GM12878 (cell line): Measurements from ENCODE around the gene OR51I2. TPM values are rescaled to one million over a fixed set of nuclear protein-coding genes. Genes with fewer than 3 reads are reported as not detected.

Experiments used
- ATF7 ChIP-seq: fragments of 450-650 bp; IDR thresholded peaks from 2 replicates; pipeline ENCODE4 v1.6.1; 2016; ENCODE audit warnings: low read depth, mild to moderate bottlenecking
- BCL11A ChIP-seq: IDR thresholded peaks from 2 replicates; pipeline ENCODE4 v1.6.1; 2011; ENCODE audit warnings: low read depth, low read length
- BHLHE40 ChIP-seq, 2 experiments: fragments of 450-650 bp in 1 of 2; IDR thresholded peaks; 2 replicates each; pipeline ENCODE4 v1.6.1; 2011 to 2017; ENCODE audit warnings: low read depth in 2 of 2, borderline replicate concordance in 1 of 2, improper control_type of control experiment in 1 of 2, low read length in 1 of 2, mild to moderate bottlenecking in 1 of 2
- BMI1 ChIP-seq: fragments of 450-650 bp; IDR thresholded peaks from 2 replicates; pipeline ENCODE4 v1.6.1; 2016; ENCODE audit warnings: mild to moderate bottlenecking, moderate library complexity, borderline replicate concordance
- CHD2 ChIP-seq: IDR thresholded peaks from 2 replicates; pipeline ENCODE4 v1.6.1; 2011; ENCODE audit warnings: low read depth, low read length, improper control_type of control experiment, borderline replicate concordance
- CHD4 ChIP-seq: fragments of 200-600 bp; sonication (generic); IDR thresholded peaks from 2 replicates; pipeline ENCODE4 v1.6.1; 2016; ENCODE audit warnings: mild to moderate bottlenecking
- DPF2 ChIP-seq: fragments of 450-650 bp; IDR thresholded peaks from 2 replicates; pipeline ENCODE4 v1.6.1; 2017; ENCODE audit warnings: mild to moderate bottlenecking
- EP300 ChIP-seq, 2 experiments: fragments of 150-350 bp in 1 of 2; IDR thresholded peaks; 2 replicates each; pipeline ENCODE4 v1.6.1; 2011 to 2012; ENCODE audit warnings: low read depth in 2 of 2, low read length in 2 of 2, borderline replicate concordance in 1 of 2, improper control_type of control experiment in 1 of 2, inconsistent platforms in 1 of 2; ENCODE audit not compliant: control insufficient read depth in 1 of 2
- IKZF1 ChIP-seq: fragments of 450-650 bp; conservative IDR thresholded peaks from 2 replicates; pipeline ENCODE4 v1.6.1; 2017; ENCODE audit warnings: antibody characterized with exemption, mild to moderate bottlenecking
- MEF2B ChIP-seq: fragments of 450-650 bp; IDR thresholded peaks from 2 replicates; pipeline ENCODE4 v1.6.1; 2018; ENCODE audit warnings: mild to moderate bottlenecking, moderate library complexity; ENCODE audit not compliant: partially characterized antibody, poor library complexity, severe bottlenecking
- MLLT1 ChIP-seq: fragments of 450-650 bp; IDR thresholded peaks from 2 replicates; pipeline ENCODE4 v1.6.1; 2016; ENCODE audit warnings: mild to moderate bottlenecking
- MTA2 ChIP-seq: fragments of 450-650 bp; IDR thresholded peaks from 2 replicates; pipeline ENCODE4 v1.6.1; 2016; ENCODE audit warnings: low read depth, mild to moderate bottlenecking, moderate library complexity
- NBN ChIP-seq: fragments of 450-650 bp; IDR thresholded peaks from 2 replicates; pipeline ENCODE4 v1.6.1; 2016
- PAX5 ChIP-seq: IDR thresholded peaks from 2 replicates; pipeline ENCODE4 v1.6.1; 2011; ENCODE audit warnings: low read depth, low read length, borderline replicate concordance
- PRDM15 ChIP-seq: fragments of 450-650 bp; formaldehyde crosslinking; IDR thresholded peaks from 2 replicates; pipeline ENCODE4 v1.4.0; 2020; ENCODE audit warnings: mild to moderate bottlenecking, moderate library complexity
- RELA ChIP-seq: fragments of 450-650 bp; IDR thresholded peaks from 2 replicates; pipeline ENCODE4 v1.8.0; 2014; ENCODE audit warnings: borderline replicate concordance; ENCODE audit not compliant: partially characterized antibody
- RELB ChIP-seq: fragments of 450-650 bp; IDR thresholded peaks from 2 replicates; pipeline ENCODE4 v1.6.1; 2017; ENCODE audit warnings: low read depth, mild to moderate bottlenecking, moderate library complexity
- SIX5 ChIP-seq: IDR thresholded peaks from 2 replicates; pipeline ENCODE4 v1.6.1; 2011; ENCODE audit warnings: mild to moderate bottlenecking, low read depth, low read length, moderate library complexity; ENCODE audit not compliant: severe bottlenecking
- ZBTB11 ChIP-seq: fragments of 450-650 bp; formaldehyde crosslinking; IDR thresholded peaks from 2 replicates; pipeline ENCODE4 v1.5.0; 2022; ENCODE audit warnings: mild to moderate bottlenecking, missing genetic modification characterization
- ZNF274 ChIP-seq: IDR thresholded peaks from one replicate; pipeline ENCODE4 v1.8.0; 2011; ENCODE audit not compliant: insufficient read length, insufficient read depth
- polyA plus RNA-seq, 11 experiments: library from polyadenylated mRNA; depleted of rRNA in 4 of 11; unstranded in 6 of 11; stranded (reverse) in 5 of 11; fragments of >200 nt; fragmentation: Nextera tagmentation in 4 of 11; fragmentation: Illumina TruSeq in 1 of 11; extraction: Ambion mirVana in 4 of 11; extraction: Trizol in 1 of 11; gene quantifications; 1 replicate in 1 of 11; 2 replicates in 10 of 11; pipeline versions ENCODE4 v1.2.1 to v1.2.3, GENCODE V29; 2011 to 2016; ENCODE audit warnings: inconsistent platforms in 2 of 11, missing spikeins in 2 of 11, low read depth in 1 of 11
- total RNA-seq, 4 experiments: library from RNA; depleted of rRNA in 3 of 4; stranded (reverse); fragments of >200 nt in 3 of 4; fragmentation: Illumina TruSeq in 1 of 4; extraction: Trizol in 1 of 4; gene quantifications; 2 replicates each; pipeline versions ENCODE4 v1.2.1 to v1.2.3, GENCODE V29; 2013 to 2021

Gene OR51I2
- total and polyA plus RNA-seq, 10 of the 15 experiments (the other 5 are each of a cell fraction or from before 2014, with no cell fraction given) = not detected

- TF ChIP-seq PRDM15 (no peak), BMI1 (peak; percentile 76), DPF2 (peak; percentile 92), MTA2 (peak; percentile 100), NBN (peak; percentile 35; the same call in 1 of the 2 replicates), IKZF1 (peak; percentile 65; the same call in 1 of the 2 replicates), SIX5 (no peak), ZNF274 (no peak), CHD2 (peak; percentile 65; the same call in 1 of the 2 replicates), EP300 (IDR thresholded peaks at IDR 0.05; ENCODE audit: borderline replicate concordance in 1 of 2, control insufficient read depth in 1 of 2, low read depth in 2 of 2, low read length in 2 of 2) (peak; percentile 57 to 81; a peak in 3 of 4 replicates), ATF7 (peak; percentile 58; the same call in 1 of the 2 replicates), BHLHE40 (IDR thresholded peaks at IDR 0.05; ENCODE audit: borderline replicate concordance in 1 of 2, low read depth in 2 of 2, low read length in 1 of 2) (peak; percentile 46 to 70; a peak in 3 of 4 replicates), ZBTB11 (CRISPR knock-in tag) (no peak), RELA (no peak), RELB (peak; percentile 80), CHD4 (no peak), PAX5 (0 out of 2 replicates have a peak, but pooled peaks have one; percentile 18), MEF2B (peak; percentile 77), MLLT1 (peak; percentile 55; the same call in 1 of the 2 replicates), BCL11A (peak; percentile 99)
Observed at GRCh38 chr11:5500393-5500801, 51.3 kb downstream of the OR51I2 start (continued).
